ENCODE data around the gene EML6.

- no peak for TF ChIP-seq CTCF (IDR thresholded peaks at IDR 0.05)
- no peak for TF ChIP-seq POLR2A (IDR thresholded peaks at IDR 0.05)
Measured at GRCh38 chr2:54845094-54845493, 121.6 kb downstream of the EML6 start.
